Gastrocnemius medialis (tissue), 4 donors: ENCODE measurements around the gene IFITM10.

ENCODE experiments used
- CTCF ChIP-seq, 5 experiments: fragments of 450-650 bp in 3 of 5; fragments of 200-600 bp in 2 of 5; sonication (generic) in 2 of 5; IDR thresholded peaks in 4 of 5; conservative IDR thresholded peaks in 1 of 5; 1 replicate in 4 of 5; 2 replicates in 1 of 5; pipeline ENCODE4 v1.5.1; 2016 to 2019; ENCODE audit warnings: antibody characterized with exemption in 5 of 5, mild to moderate bottlenecking in 3 of 5, moderate library complexity in 3 of 5
- POLR2A ChIP-seq, 2 donors: fragments of 450-650 bp; IDR thresholded peaks; one replicate each; pipeline ENCODE4 v1.6.1; 2017; ENCODE audit warnings: antibody characterized with exemption in 2 of 2, mild to moderate bottlenecking in 2 of 2, moderate library complexity in 2 of 2

- TF ChIP-seq CTCF (IDR thresholded peaks at IDR 0.05 in 4 of 5, conservative IDR thresholded peaks at IDR 0.05 in 1 of 5) (no peak), POLR2A (IDR thresholded peaks at IDR 0.05) (no peak)
These were observed 17.9 kb downstream of the IFITM10 start for GRCh38 chr11:1732418-1733008.
